ENCODE measurements around the gene AFG3L2. TPM values are rescaled to one million over a fixed set of nuclear protein-coding genes. Genes with fewer than 3 reads are reported as not detected.

Gene AFG3L2
- total and polyA plus RNA-seq, 9 of the 15 experiments (the other 6 are each of a cell fraction or from before 2014, with no cell fraction given): 24.1 to 109 (median 84.0) TPM

DNA sequence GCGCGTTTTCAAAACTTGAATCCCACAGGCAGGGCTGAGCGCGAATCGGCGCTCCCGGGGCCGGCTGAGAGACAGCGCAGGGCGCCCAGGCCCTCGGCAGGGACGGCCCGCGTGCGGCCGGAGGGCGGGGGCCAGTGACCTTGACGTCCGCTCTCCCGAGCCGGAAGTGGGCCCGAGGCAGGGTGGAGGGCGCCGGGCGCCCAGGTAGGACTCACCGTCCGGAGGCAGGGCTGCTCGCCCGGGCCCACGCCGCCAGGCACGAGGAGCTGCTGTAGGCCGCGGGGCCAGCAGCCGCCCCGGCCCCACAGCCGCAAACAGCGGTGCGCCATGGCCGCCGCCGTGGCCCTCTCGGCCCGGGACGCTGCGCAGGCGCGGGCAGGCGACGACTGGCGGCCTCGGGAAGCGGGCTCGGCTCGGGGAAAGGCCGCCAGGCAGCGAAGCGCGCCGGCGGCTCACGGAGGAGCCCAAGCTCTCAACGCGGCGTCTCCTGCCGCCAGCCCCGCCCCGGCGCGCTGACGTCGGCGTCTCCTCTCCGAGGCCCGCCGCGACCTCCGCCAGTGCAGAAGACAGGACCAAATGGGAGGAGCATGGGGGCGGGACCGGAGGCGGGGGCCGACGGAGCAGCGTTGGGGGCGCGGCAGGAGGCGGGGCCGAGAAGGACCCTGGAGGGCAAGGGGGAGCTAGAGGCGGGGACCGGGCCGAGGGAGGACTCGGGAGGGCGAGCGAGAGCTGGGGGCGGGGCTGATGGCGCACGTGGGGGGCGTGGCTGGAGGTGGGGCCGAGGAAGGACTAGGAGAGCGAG, at the start of gene AFG3L2 (continued):
- TF ChIP-seq L3MBTL2 (IDR thresholded peaks at IDR 0.05): peak; percentile 97
- TF ChIP-seq, protein P1, sequence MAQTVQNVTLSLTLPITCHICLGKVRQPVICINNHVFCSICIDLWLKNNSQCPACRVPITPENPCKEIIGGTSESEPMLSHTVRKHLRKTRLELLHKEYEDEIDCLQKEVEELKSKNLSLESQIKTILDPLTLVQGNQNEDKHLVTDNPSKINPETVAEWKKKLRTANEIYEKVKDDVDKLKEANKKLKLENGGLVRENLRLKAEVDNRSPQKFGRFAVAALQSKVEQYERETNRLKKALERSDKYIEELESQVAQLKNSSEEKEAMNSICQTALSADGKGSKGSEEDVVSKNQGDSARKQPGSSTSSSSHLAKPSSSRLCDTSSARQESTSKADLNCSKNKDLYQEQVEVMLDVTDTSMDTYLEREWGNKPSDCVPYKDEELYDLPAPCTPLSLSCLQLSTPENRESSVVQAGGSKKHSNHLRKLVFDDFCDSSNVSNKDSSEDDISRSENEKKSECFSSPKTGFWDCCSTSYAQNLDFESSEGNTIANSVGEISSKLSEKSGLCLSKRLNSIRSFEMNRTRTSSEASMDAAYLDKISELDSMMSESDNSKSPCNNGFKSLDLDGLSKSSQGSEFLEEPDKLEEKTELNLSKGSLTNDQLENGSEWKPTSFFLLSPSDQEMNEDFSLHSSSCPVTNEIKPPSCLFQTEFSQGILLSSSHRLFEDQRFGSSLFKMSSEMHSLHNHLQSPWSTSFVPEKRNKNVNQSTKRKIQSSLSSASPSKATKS (CRISPR knock-in tag; IDR thresholded peaks at IDR 0.05): no peak
- TF ChIP-seq RNF2 (IDR thresholded peaks at IDR 0.05): peak; percentile 67; the same call in 1 of the 2 replicates
- peak; percentile 86 for TF ChIP-seq SAP30 (IDR thresholded peaks at IDR 0.05; ENCODE audit: borderline replicate concordance, insufficient read depth, low read depth, low read length, poor library complexity, severe bottlenecking)
- TF ChIP-seq SMARCB1 (IDR thresholded peaks at IDR 0.05; ENCODE audit: insufficient read length, low read depth): no peak
- 0 out of 2 replicates have a peak, but pooled peaks have one; percentile 61 for TF ChIP-seq ZNF431 (CRISPR knock-in tag; IDR thresholded peaks at IDR 0.05)
- TF ChIP-seq, protein P2, sequence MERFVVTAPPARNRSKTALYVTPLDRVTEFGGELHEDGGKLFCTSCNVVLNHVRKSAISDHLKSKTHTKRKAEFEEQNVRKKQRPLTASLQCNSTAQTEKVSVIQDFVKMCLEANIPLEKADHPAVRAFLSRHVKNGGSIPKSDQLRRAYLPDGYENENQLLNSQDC (CRISPR knock-in tag; IDR thresholded peaks at IDR 0.05): no peak
- TF ChIP-seq STAG1 (CRISPR knock-in tag; IDR thresholded peaks at IDR 0.05; ENCODE audit: borderline replicate concordance): no peak
- TF ChIP-seq, protein P3, sequence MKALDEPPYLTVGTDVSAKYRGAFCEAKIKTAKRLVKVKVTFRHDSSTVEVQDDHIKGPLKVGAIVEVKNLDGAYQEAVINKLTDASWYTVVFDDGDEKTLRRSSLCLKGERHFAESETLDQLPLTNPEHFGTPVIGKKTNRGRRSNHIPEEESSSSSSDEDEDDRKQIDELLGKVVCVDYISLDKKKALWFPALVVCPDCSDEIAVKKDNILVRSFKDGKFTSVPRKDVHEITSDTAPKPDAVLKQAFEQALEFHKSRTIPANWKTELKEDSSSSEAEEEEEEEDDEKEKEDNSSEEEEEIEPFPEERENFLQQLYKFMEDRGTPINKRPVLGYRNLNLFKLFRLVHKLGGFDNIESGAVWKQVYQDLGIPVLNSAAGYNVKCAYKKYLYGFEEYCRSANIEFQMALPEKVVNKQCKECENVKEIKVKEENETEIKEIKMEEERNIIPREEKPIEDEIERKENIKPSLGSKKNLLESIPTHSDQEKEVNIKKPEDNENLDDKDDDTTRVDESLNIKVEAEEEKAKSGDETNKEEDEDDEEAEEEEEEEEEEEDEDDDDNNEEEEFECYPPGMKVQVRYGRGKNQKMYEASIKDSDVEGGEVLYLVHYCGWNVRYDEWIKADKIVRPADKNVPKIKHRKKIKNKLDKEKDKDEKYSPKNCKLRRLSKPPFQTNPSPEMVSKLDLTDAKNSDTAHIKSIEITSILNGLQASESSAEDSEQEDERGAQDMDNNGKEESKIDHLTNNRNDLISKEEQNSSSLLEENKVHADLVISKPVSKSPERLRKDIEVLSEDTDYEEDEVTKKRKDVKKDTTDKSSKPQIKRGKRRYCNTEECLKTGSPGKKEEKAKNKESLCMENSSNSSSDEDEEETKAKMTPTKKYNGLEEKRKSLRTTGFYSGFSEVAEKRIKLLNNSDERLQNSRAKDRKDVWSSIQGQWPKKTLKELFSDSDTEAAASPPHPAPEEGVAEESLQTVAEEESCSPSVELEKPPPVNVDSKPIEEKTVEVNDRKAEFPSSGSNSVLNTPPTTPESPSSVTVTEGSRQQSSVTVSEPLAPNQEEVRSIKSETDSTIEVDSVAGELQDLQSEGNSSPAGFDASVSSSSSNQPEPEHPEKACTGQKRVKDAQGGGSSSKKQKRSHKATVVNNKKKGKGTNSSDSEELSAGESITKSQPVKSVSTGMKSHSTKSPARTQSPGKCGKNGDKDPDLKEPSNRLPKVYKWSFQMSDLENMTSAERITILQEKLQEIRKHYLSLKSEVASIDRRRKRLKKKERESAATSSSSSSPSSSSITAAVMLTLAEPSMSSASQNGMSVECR (CRISPR knock-in tag; IDR thresholded peaks at IDR 0.05): peak; percentile 81
- no peak for TF ChIP-seq MCM3 (IDR thresholded peaks at IDR 0.05)
- TF ChIP-seq, protein P4, sequence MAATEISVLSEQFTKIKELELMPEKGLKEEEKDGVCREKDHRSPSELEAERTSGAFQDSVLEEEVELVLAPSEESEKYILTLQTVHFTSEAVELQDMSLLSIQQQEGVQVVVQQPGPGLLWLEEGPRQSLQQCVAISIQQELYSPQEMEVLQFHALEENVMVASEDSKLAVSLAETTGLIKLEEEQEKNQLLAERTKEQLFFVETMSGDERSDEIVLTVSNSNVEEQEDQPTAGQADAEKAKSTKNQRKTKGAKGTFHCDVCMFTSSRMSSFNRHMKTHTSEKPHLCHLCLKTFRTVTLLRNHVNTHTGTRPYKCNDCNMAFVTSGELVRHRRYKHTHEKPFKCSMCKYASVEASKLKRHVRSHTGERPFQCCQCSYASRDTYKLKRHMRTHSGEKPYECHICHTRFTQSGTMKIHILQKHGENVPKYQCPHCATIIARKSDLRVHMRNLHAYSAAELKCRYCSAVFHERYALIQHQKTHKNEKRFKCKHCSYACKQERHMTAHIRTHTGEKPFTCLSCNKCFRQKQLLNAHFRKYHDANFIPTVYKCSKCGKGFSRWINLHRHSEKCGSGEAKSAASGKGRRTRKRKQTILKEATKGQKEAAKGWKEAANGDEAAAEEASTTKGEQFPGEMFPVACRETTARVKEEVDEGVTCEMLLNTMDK (IDR thresholded peaks at IDR 0.05; ENCODE audit: borderline replicate concordance, insufficient read depth, low read depth, low read length, poor library complexity, severe bottlenecking): peak; percentile 59
- TF ChIP-seq ZNF398 (CRISPR knock-in tag; IDR thresholded peaks at IDR 0.05): no peak
- TF ChIP-seq EP400 (IDR thresholded peaks at IDR 0.05): peak; percentile 82; the same call in 1 of the 2 replicates
- TF ChIP-seq CREB1 (IDR thresholded peaks at IDR 0.05): peak; percentile 71
- TF ChIP-seq CREB1 (CRISPR knock-in tag; IDR thresholded peaks at IDR 0.05): peak; percentile 78
- 0 out of 2 replicates have a peak, but pooled peaks have one; percentile 67 for TF ChIP-seq HNRNPL (IDR thresholded peaks at IDR 0.05; ENCODE audit: low read depth, low read length)
